H1 (cell line): ENCODE measurements around the gene MAS1. TPM values are rescaled to one million over a fixed set of nuclear protein-coding genes. Genes with fewer than 3 reads are reported as not detected.

ENCODE experiments used
- CTCF ChIA-PET: fragments of 300-600 bp; sonication (Branson Sonifier 250); formaldehyde crosslinking; loops from one replicate; lab custom pipeline; 2021; ENCODE audit not compliant: partially characterized antibody; lab: Charles Lee
- POLR2A ChIA-PET: fragments of 300-600 bp; sonication (Branson Sonifier 250); formaldehyde crosslinking; loops from one replicate; lab custom pipeline; 2021; ENCODE audit warnings: inconsistent platforms; ENCODE audit not compliant: partially characterized antibody; lab: Charles Lee
- DNase-seq, 2 experiments: peaks; one replicate each; pipeline versions ENCODE4 v3.0.0 to v3.0.0-alpha.2; 2010 to 2022; ENCODE audit warnings: low spot score in 2 of 2, low read depth in 1 of 2, mixed read lengths in 1 of 2
- FAIRE-seq: peaks from 2 replicates; lab custom pipeline; 2011; peaks lifted over from hg19 to GRCh38; lab: Jason Lieb, UNC
- H2AFZ ChIP-seq: 2 replicates; pipeline ENCODE4 v1.8.1; 2012; ENCODE audit warnings: low read length, inconsistent platforms
- H2AK5ac ChIP-seq: 2 replicates; pipeline ENCODE4 v1.6.1; 2013; ENCODE audit warnings: low read depth, low read length
- H2BK120ac ChIP-seq: replicated peaks from 2 replicates; pipeline ENCODE3; 2013; ENCODE audit warnings: low read depth, low read length, inconsistent platforms
- H2BK12ac ChIP-seq: 2 replicates; pipeline ENCODE4 v1.6.1; 2013; ENCODE audit warnings: low read depth, low read length
- H2BK15ac ChIP-seq: 2 replicates; pipeline ENCODE4 v1.6.1; 2013; ENCODE audit warnings: low read length
- H2BK20ac ChIP-seq: 2 replicates; pipeline ENCODE4 v1.6.1; 2013; ENCODE audit warnings: low read length
- H2BK5ac ChIP-seq: 2 replicates; pipeline ENCODE4 v1.6.1; 2013; ENCODE audit warnings: low read depth, low read length
- H3K14ac ChIP-seq: 2 replicates; pipeline ENCODE4 v1.6.1; 2013; ENCODE audit warnings: inconsistent platforms; ENCODE audit not compliant: insufficient read length
- H3K18ac ChIP-seq: 2 replicates; pipeline ENCODE4 v1.6.1; 2013; ENCODE audit warnings: low read length; ENCODE audit errors: extremely low read depth
- H3K23ac ChIP-seq: 2 replicates; pipeline ENCODE4 v1.6.1; 2013; ENCODE audit warnings: inconsistent platforms; ENCODE audit not compliant: insufficient read length
- H3K23me2 ChIP-seq: 2 replicates; pipeline ENCODE4 v1.6.1; 2013; ENCODE audit warnings: low read depth, low read length
- H3K27ac ChIP-seq: 2 replicates; pipeline ENCODE4 v1.6.1; 2011; ENCODE audit warnings: low read depth, low read length, inconsistent platforms
- H3K27me3 ChIP-seq, 4 experiments: replicated peaks in 1 of 4; 1 replicate in 1 of 4; 2 replicates in 3 of 4; pipeline versions ENCODE4 v1.6.1 to v1.8.1; 2011 to 2013; ENCODE audit warnings: low read length in 3 of 4, mild to moderate bottlenecking in 3 of 4, inconsistent platforms in 2 of 4, mixed read lengths in 2 of 4, moderate library complexity in 1 of 4; ENCODE audit not compliant: control insufficient read depth in 3 of 4, insufficient read depth in 3 of 4; ENCODE audit errors: extremely low read depth in 1 of 4
- H3K36me3 ChIP-seq, 4 experiments: 2 replicates each; pipeline versions ENCODE4 v1.6.1 to v1.8.1; 2011 to 2013; ENCODE audit warnings: mild to moderate bottlenecking in 4 of 4, low read length in 3 of 4, moderate library complexity in 2 of 4, control low read depth in 1 of 4, inconsistent platforms in 1 of 4; ENCODE audit not compliant: insufficient read depth in 4 of 4, control insufficient read depth in 2 of 4
- H3K4ac ChIP-seq: replicated peaks from 2 replicates; pipeline ENCODE3; 2013; ENCODE audit warnings: low read length, low read depth, mixed read lengths, inconsistent platforms; ENCODE audit not compliant: insufficient read length
- H3K4me1 ChIP-seq, 4 experiments: replicated peaks in 1 of 4; 1 replicate in 1 of 4; 2 replicates in 3 of 4; pipeline versions ENCODE4 v1.6.1 to v1.8.1; 2011 to 2013; ENCODE audit warnings: low read length in 3 of 4, inconsistent platforms in 2 of 4, mixed read lengths in 1 of 4; ENCODE audit not compliant: insufficient read depth in 4 of 4, control insufficient read depth in 3 of 4
- H3K4me2 ChIP-seq, 2 experiments: 2 replicates each; pipeline versions ENCODE4 v1.6.1 to v1.8.1; 2011 to 2013; ENCODE audit warnings: low read depth in 2 of 2, low read length in 2 of 2, control low read depth in 1 of 2, inconsistent platforms in 1 of 2, mild to moderate bottlenecking in 1 of 2; ENCODE audit not compliant: insufficient read depth in 1 of 2
- H3K4me3 ChIP-seq, 4 experiments: fragments of 200-600, 300-600 bp in 1 of 4; sonication (generic), shearing (Covaris generic), sonication (Bioruptor Twin) in 1 of 4; 2 replicates each; pipeline versions ENCODE4 v1.5.1 to v1.8.1; 2011 to 2016; ENCODE audit warnings: low read length in 4 of 4, low read depth in 3 of 4, control low read depth in 2 of 4, inconsistent platforms in 2 of 4, mild to moderate bottlenecking in 2 of 4, mixed read lengths in 1 of 4, moderate library complexity in 1 of 4; ENCODE audit not compliant: insufficient read depth in 2 of 4; ENCODE audit errors: extremely low read depth in 1 of 4
- H3K56ac ChIP-seq: replicated peaks from 2 replicates; pipeline ENCODE3; 2013; ENCODE audit warnings: low read depth, mild to moderate bottlenecking, mixed read lengths, low read length, inconsistent platforms; ENCODE audit not compliant: insufficient read length
- H3K79me1 ChIP-seq: 2 replicates; pipeline ENCODE4 v1.6.1; 2013; ENCODE audit warnings: low read depth, low read length, control low read depth
- H3K79me2 ChIP-seq, 2 experiments: 2 replicates each; pipeline versions ENCODE4 v1.6.1 to v1.8.1; 2012 to 2013; ENCODE audit warnings: low read length in 2 of 2, mild to moderate bottlenecking in 2 of 2, inconsistent platforms in 1 of 2; ENCODE audit not compliant: insufficient read depth in 2 of 2, control insufficient read depth in 1 of 2
- H3K9ac ChIP-seq, 4 experiments: replicated peaks in 1 of 4; 1 replicate in 1 of 4; 2 replicates in 3 of 4; pipeline versions ENCODE4 v1.6.1 to v1.8.1; 2011 to 2013; ENCODE audit warnings: low read depth in 3 of 4, low read length in 3 of 4, control low read depth in 2 of 4, mild to moderate bottlenecking in 2 of 4, moderate library complexity in 2 of 4, inconsistent platforms in 1 of 4; ENCODE audit errors: extremely low read depth in 1 of 4
- H3K9me3 ChIP-seq, 2 experiments: 2 replicates each; pipeline versions ENCODE4 v1.6.1 to v1.8.1; 2012 to 2013; ENCODE audit warnings: mild to moderate bottlenecking in 2 of 2, moderate library complexity in 2 of 2, control low read depth in 1 of 2, inconsistent platforms in 1 of 2, low read depth in 1 of 2, low read length in 1 of 2, mixed read lengths in 1 of 2; ENCODE audit not compliant: insufficient read depth in 2 of 2
- H4K20me1 ChIP-seq, 2 experiments: replicated peaks in 1 of 2; 2 replicates each; pipeline versions ENCODE3 to v1.8.1; 2011 to 2013; ENCODE audit warnings: inconsistent platforms in 2 of 2, low read length in 2 of 2, mild to moderate bottlenecking in 1 of 2; ENCODE audit not compliant: insufficient read depth in 2 of 2, control insufficient read depth in 1 of 2
- H4K5ac ChIP-seq: 2 replicates; pipeline ENCODE4 v1.6.1; 2013; ENCODE audit warnings: low read length, low read depth, mixed read lengths, inconsistent platforms; ENCODE audit not compliant: insufficient read length
- H4K8ac ChIP-seq: 2 replicates; pipeline ENCODE4 v1.8.0; 2013; ENCODE audit warnings: mild to moderate bottlenecking, moderate library complexity, low read length, inconsistent platforms; ENCODE audit not compliant: insufficient read depth; ENCODE audit errors: extremely low read depth
- H4K91ac ChIP-seq: replicated peaks from 2 replicates; pipeline ENCODE3; 2013; ENCODE audit warnings: low read length, mixed read lengths, inconsistent platforms; ENCODE audit not compliant: insufficient read length
- JUN ChIP-seq: IDR thresholded peaks from 2 replicates; pipeline ENCODE4 v1.6.1; 2011; ENCODE audit warnings: low read depth, mild to moderate bottlenecking, improper control_type of control experiment, low read length
- KDM5A ChIP-seq: fragments of 200-600 bp; IDR thresholded peaks from 2 replicates; pipeline ENCODE4 v1.7.1; 2012; ENCODE audit warnings: mild to moderate bottlenecking, low read length, inconsistent platforms, mixed read lengths
- POLR2A ChIP-seq, 2 experiments: IDR thresholded peaks; 1 replicate in 1 of 2; 2 replicates in 1 of 2; pipeline ENCODE4 v1.6.1; 2011; ENCODE audit warnings: low read depth in 2 of 2, low read length in 2 of 2, mild to moderate bottlenecking in 2 of 2; ENCODE audit errors: control extremely low read depth in 1 of 2
- POLR2AphosphoS5 ChIP-seq: IDR thresholded peaks from 2 replicates; pipeline ENCODE4 v1.6.1; 2011; ENCODE audit warnings: low read depth, low read length
- RFX5 ChIP-seq: IDR thresholded peaks from 2 replicates; pipeline ENCODE4 v1.6.1; 2011; ENCODE audit warnings: low read depth, low read length, improper control_type of control experiment, borderline replicate concordance
- TAF1 ChIP-seq: IDR thresholded peaks from 2 replicates; pipeline ENCODE4 v1.6.1; 2011; ENCODE audit warnings: mild to moderate bottlenecking, low read depth, low read length
- TCF12 ChIP-seq: IDR thresholded peaks from 2 replicates; pipeline ENCODE4 v1.6.1; 2011; ENCODE audit warnings: low read depth, mild to moderate bottlenecking, low read length
- WGBS, 2 experiments: shearing (Covaris generic) in 1 of 2; methylation state at CpG; one replicate each; pipeline versions ENCODE4 v1.1.6 to v1.1.7; 2013 to 2015; ENCODE audit warnings: low lambda C conversion rate in 2 of 2, mixed read lengths in 2 of 2, inconsistent platforms in 1 of 2, low coverage in 1 of 2, missing lambda C conversion rate in 1 of 2; ENCODE audit not compliant: insufficient replicate concordance in 2 of 2, insufficient coverage in 1 of 2, insufficient read length in 1 of 2; ENCODE audit errors: extremely low coverage in 1 of 2, missing lambda C conversion rate in 1 of 2; 5-methylcytosine and 5-hydroxymethylcytosine counted together
- polyA plus RNA-seq, 7 experiments: library from polyadenylated mRNA; depleted of rRNA in 3 of 7; stranded (reverse) in 5 of 7; unstranded in 2 of 7; fragments of >200 nt in 5 of 7; fragments of 200-250 nt in 2 of 7; gene quantifications; 1 replicate in 5 of 7; 2 replicates in 1 of 7; 4 replicates in 1 of 7; pipeline versions ENCODE4 v1.2.1 to v1.2.3, GENCODE V29; 2011 to 2013; ENCODE audit warnings: missing spikeins in 2 of 7, mixed read lengths in 2 of 7
- total RNA-seq: library from RNA; stranded (reverse); fragmentation: NEBNext Ultra II Directional; extraction: Animal tissue kit (Norgen Biotek cat#: 25700); gene quantifications from 2 replicates; pipeline ENCODE4 v1.2.1, GENCODE V29; 2021
- TF ChIP-seq, protein P1 (sequence below): IDR thresholded peaks from 2 replicates; pipeline ENCODE4 v1.6.1; 2012; ENCODE audit warnings: inconsistent platforms

Gene MAS1
- total and polyA plus RNA-seq, 2 of the 8 experiments (the other 6 are each of a cell fraction or from before 2014, with no cell fraction given): 0.02 TPM; not detected in 1

DNA sequence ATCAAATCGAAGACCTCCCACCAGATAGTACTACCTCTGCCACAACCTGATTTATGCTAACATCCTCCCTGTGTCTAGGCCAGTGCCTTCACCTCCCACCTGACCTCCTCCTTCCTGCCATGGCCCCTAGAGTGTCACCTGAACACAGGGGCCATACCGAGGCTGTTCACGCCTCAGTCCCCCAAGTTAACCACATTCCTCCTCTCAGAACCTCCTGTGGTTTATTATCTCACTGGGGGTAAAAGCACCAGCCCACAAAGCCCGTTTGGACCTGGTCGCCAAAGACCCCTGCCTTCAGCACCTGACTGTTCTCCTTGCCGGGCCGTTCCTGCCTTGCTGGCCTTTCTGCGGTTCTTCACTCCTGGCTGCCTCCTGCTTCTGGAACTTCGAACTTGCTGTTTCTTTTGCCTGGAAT, 13.7 kb downstream of the MAS1 start:
- H3K4me2 ChIP-seq: no peak overlapping the region
- WGBS, 2 experiments: 94% methylated on average over 9 of the region's 9 CpGs; no CpG with 5 or more reads in 1 of the 2 experiments
- H2BK12ac ChIP-seq: no peak overlapping the region
- no peaks in the 10 kb centered on the region for H4K20me1 ChIP-seq
- no peaks in the 10 kb centered on the region for H3K79me1 ChIP-seq
- H4K8ac ChIP-seq: no peak overlapping the region
- no peak overlapping the region for H3K56ac ChIP-seq
- H3K14ac ChIP-seq: no peak overlapping the region
- no peak for FAIRE-seq
- no peak overlapping the region for H2BK5ac ChIP-seq
- no peaks in the 10 kb centered on the region for H3K36me3 ChIP-seq
- no peak overlapping the region for H3K27ac ChIP-seq
- H2BK20ac ChIP-seq: no peak overlapping the region
- H3K4me3 ChIP-seq: no peak overlapping the region
- no peak overlapping the region for H2BK15ac ChIP-seq
- no peaks in the 10 kb centered on the region; a peak in 1 of 7 replicates for H3K4me1 ChIP-seq
- ChIA-PET CTCF (no interaction called here), POLR2A (no interaction called here)
- 0 out of 7 replicates have a peak, but pooled peaks cover 0 to 2% (median 0%) of the 10 kb centered on the region in 4 experiments for H3K27me3 ChIP-seq
- no peaks in the 10 kb centered on the region for H3K9me3 ChIP-seq
- H2AK5ac ChIP-seq: no peak overlapping the region
- no peak overlapping the region for H3K9ac ChIP-seq
- H3K4ac ChIP-seq: no peak overlapping the region
- no peak overlapping the region for H3K23ac ChIP-seq
- no peak overlapping the region for H2AFZ ChIP-seq
- no peak overlapping the region for H3K18ac ChIP-seq
- no peak overlapping the region for H4K5ac ChIP-seq
- H3K23me2 ChIP-seq: no peaks in the 10 kb centered on the region
- H3K79me2 ChIP-seq: no peaks in the 10 kb centered on the region
- no peak for DNase-seq
- no peak overlapping the region for H2BK120ac ChIP-seq
- no peak overlapping the region for H4K91ac ChIP-seq
- no peak for TF ChIP-seq JUN
- TF ChIP-seq RFX5: no peak
- TF ChIP-seq, protein P1, sequence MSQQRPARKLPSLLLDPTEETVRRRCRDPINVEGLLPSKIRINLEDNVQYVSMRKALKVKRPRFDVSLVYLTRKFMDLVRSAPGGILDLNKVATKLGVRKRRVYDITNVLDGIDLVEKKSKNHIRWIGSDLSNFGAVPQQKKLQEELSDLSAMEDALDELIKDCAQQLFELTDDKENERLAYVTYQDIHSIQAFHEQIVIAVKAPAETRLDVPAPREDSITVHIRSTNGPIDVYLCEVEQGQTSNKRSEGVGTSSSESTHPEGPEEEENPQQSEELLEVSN: no peak
- no peak for TF ChIP-seq TCF12
- TF ChIP-seq POLR2AphosphoS5: no peak
- TF ChIP-seq POLR2A (IDR thresholded peaks at IDR 0.05; ENCODE audit: control extremely low read depth in 1 of 2, low read depth in 2 of 2, low read length in 2 of 2): no peak
- no peak for TF ChIP-seq KDM5A
- no peak for TF ChIP-seq TAF1
